GM19238 (cell line): ENCODE data around the gene IKZF3.
"Not testable (repeated sequence)": the region's sequence is repeated elsewhere in the genome, so short reads cannot be mapped to it uniquely, and the experiment has no call there.

Experiments used
- DNase-seq: peaks from one replicate; pipeline ENCODE4 v3.0.0; 2011; ENCODE audit warnings: low spot score; ENCODE audit not compliant: insufficient read length

IKZF3 gene

GRCh38 chr17:39719563-39720355 is 144.4 kb downstream of the IKZF3 start:
- no peak for DNase-seq

GRCh38 chr17:39717660-39718059 is 146.5 kb downstream of the IKZF3 start:
- no peak for DNase-seq

GRCh38 chr17:39716879-39717536 is 147.1 kb downstream of the IKZF3 start:
- no peak for DNase-seq

- no peak for DNase-seq
Observed at GRCh38 chr17:39716073-39716818, 147.9 kb downstream of the IKZF3 start.

GRCh38 chr17:39715375-39716072 is 148.6 kb downstream of the IKZF3 start:
- DNase-seq = no peak

GRCh38 chr17:39714234-39714633 is 149.9 kb downstream of the IKZF3 start:
- DNase-seq = no peak

- no peak for DNase-seq
Observed at GRCh38 chr17:39711851-39712250, 152.3 kb downstream of the IKZF3 start.

- DNase-seq = not testable (repeated sequence)
Observed at GRCh38 chr17:39711071-39711470, 153.0 kb downstream of the IKZF3 start.

GRCh38 chr17:39709998-39710964 is 153.8 kb downstream of the IKZF3 start:
- DNase-seq = no peak

- DNase-seq = no peak
Observed at GRCh38 chr17:39709319-39709997, 154.7 kb downstream of the IKZF3 start.
